KBM-7 (cell line): ENCODE measurements around the gene EXOC1.
"Not testable (repeated sequence)": the region's sequence is repeated elsewhere in the genome, so short reads cannot be mapped to it uniquely, and the experiment has no call there.

Experiments
- DNase-seq: peaks from one replicate; pipeline ENCODE4 v3.0.0-alpha.2; 2015
- in situ Hi-C: fragments of 300-500 bp; cut with MboI; formaldehyde crosslinking; loops from 2 replicates; pipeline ENCODE4 v1.14.3; 2020; ENCODE audit warnings: low sequenced_read_pairs, low pct_unique_long_range_greater_than_20kb, mixed read lengths

Gene EXOC1

GRCh38 chr4:55841373-55842239 lies 11.8 kb upstream of the EXOC1 start:
- DNase-seq, in situ Hi-C loops: not testable (repeated sequence)

- in situ Hi-C loops, DNase-seq: not testable (repeated sequence)
Measured at GRCh38 chr4:55842312-55842711, 11.1 kb upstream of the EXOC1 start.

GRCh38 chr4:55849724-55850123 lies 3.7 kb upstream of the EXOC1 start:
- in situ Hi-C loops = no loop called here

GRCh38 chr4:55851885-55852284 lies 1.6 kb upstream of the EXOC1 start:
- in situ Hi-C loops = no loop called here
- no peak for DNase-seq

More at GRCh38 chr4:55849724-55850123, 3.7 kb upstream of the EXOC1 start:
- DNase-seq = no peak

- peak; percentile 15 for DNase-seq
- in situ Hi-C loops = no loop called here
Measured at GRCh38 chr4:55854129-55854528, 681 bp downstream of the EXOC1 start.

- in situ Hi-C loops = no loop called here
- no peak for DNase-seq
Measured at GRCh38 chr4:55857586-55857985, 4.1 kb downstream of the EXOC1 start.

GRCh38 chr4:55859711-55860110 lies 6.3 kb downstream of the EXOC1 start:
- DNase-seq = no peak
- in situ Hi-C loops = no loop called here

GRCh38 chr4:55864577-55865223 lies 11.3 kb downstream of the EXOC1 start:
- DNase-seq = no peak
- in situ Hi-C loops = no loop called here

- in situ Hi-C loops = no loop called here
- DNase-seq = no peak
Measured at GRCh38 chr4:55865228-55865806, 11.9 kb downstream of the EXOC1 start.

GRCh38 chr4:55866290-55866907 lies 13.0 kb downstream of the EXOC1 start:
- DNase-seq = peak; percentile 62
- in situ Hi-C loops = no loop called here

GRCh38 chr4:55866973-55867574 lies 13.6 kb downstream of the EXOC1 start:
- peak; percentile 68 for DNase-seq
- in situ Hi-C loops = no loop called here

GRCh38 chr4:55868581-55869090 lies 15.2 kb downstream of the EXOC1 start:
- no peak for DNase-seq
- in situ Hi-C loops = no loop called here

- no peak for DNase-seq
- in situ Hi-C loops = no loop called here
Measured at GRCh38 chr4:55871299-55871800, 17.9 kb downstream of the EXOC1 start.

- in situ Hi-C loops = no loop called here
- DNase-seq = no peak
Measured at GRCh38 chr4:55874831-55875230, 21.4 kb downstream of the EXOC1 start.

- in situ Hi-C loops = no loop called here
- DNase-seq = no peak
Measured at GRCh38 chr4:55876387-55876786, 22.9 kb downstream of the EXOC1 start.

GRCh38 chr4:55879224-55879623 lies 25.8 kb downstream of the EXOC1 start:
- DNase-seq = no peak
- in situ Hi-C loops = no loop called here

GRCh38 chr4:55880652-55881280 lies 27.3 kb downstream of the EXOC1 start:
- DNase-seq = no peak
- in situ Hi-C loops = no loop called here

GRCh38 chr4:55884093-55884850 lies 30.8 kb downstream of the EXOC1 start:
- in situ Hi-C loops = no loop called here
- no peak for DNase-seq
